ENCODE data around the gene SCYL2.

Gene SCYL2

DNA sequence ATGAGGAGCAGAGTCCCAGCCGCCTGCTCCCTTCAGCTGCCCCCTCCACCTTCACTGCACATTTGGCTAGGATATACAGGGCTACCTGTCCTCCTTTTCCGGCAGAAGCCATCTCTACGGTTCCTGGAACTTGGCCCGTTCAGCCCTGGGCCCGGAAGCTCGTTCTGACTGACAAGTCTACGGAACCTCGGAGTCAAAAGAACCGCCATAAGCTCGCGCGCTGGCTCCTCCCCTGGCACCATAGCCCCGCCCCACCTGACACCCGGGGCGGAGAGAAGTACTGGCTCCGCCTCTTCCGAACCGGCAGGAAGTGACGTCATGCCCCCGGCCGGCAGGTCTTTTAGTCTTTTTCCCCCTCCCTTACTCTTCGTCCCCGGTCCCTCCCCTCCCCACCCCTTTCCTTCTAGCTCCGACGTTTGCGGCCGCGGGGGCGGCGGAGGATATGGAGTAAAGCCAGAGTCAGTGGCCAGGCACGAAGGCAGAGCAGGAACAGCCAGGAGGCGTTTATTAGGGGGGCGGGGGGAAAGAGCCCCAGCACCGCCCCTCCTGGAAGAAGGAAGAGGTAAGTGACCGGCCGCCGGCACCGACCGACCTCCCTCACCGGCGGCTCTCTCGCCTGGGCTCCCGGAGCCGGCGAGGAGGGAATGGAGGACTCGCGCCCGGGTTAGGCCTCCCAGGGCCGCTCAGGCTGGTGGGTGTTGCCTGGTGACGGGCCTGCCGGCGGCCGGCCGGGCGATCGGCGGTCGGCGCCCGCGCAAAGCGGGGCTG, at the start of gene SCYL2, which contains the start of gene DEPDC4 (continued):
- TF ChIP-seq ZNF621 (tag by site-specific recombination; IDR thresholded peaks at IDR 0.05), result no peak
- TF ChIP-seq, protein P1, sequence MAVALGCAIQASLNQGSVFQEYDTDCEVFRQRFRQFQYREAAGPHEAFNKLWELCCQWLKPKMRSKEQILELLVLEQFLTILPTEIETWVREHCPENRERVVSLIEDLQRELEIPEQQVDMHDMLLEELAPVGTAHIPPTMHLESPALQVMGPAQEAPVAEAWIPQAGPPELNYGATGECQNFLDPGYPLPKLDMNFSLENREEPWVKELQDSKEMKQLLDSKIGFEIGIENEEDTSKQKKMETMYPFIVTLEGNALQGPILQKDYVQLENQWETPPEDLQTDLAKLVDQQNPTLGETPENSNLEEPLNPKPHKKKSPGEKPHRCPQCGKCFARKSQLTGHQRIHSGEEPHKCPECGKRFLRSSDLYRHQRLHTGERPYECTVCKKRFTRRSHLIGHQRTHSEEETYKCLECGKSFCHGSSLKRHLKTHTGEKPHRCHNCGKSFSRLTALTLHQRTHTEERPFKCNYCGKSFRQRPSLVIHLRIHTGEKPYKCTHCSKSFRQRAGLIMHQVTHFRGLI (tag by site-specific recombination; IDR thresholded peaks at IDR 0.05), result no peak
- no peak for TF ChIP-seq HOXC10 (CRISPR knock-in tag; IDR thresholded peaks at IDR 0.05)
- TF ChIP-seq KLF9 (tag by site-specific recombination; IDR thresholded peaks at IDR 0.05; ENCODE audit: low read depth), result peak; percentile 59; the same call in 1 of the 2 replicates
- TF ChIP-seq, protein P2, sequence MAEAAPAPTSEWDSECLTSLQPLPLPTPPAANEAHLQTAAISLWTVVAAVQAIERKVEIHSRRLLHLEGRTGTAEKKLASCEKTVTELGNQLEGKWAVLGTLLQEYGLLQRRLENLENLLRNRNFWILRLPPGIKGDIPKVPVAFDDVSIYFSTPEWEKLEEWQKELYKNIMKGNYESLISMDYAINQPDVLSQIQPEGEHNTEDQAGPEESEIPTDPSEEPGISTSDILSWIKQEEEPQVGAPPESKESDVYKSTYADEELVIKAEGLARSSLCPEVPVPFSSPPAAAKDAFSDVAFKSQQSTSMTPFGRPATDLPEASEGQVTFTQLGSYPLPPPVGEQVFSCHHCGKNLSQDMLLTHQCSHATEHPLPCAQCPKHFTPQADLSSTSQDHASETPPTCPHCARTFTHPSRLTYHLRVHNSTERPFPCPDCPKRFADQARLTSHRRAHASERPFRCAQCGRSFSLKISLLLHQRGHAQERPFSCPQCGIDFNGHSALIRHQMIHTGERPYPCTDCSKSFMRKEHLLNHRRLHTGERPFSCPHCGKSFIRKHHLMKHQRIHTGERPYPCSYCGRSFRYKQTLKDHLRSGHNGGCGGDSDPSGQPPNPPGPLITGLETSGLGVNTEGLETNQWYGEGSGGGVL (tag by site-specific recombination; IDR thresholded peaks at IDR 0.05), result peak; percentile 95
- TF ChIP-seq SP2 (tag by site-specific recombination; IDR thresholded peaks at IDR 0.05), result peak; percentile 92
- 0 out of 2 replicates have a peak, but pooled peaks have one; percentile 45 for TF ChIP-seq KLF8 (tag by site-specific recombination; IDR thresholded peaks at IDR 0.05)
- TF ChIP-seq, protein P3, sequence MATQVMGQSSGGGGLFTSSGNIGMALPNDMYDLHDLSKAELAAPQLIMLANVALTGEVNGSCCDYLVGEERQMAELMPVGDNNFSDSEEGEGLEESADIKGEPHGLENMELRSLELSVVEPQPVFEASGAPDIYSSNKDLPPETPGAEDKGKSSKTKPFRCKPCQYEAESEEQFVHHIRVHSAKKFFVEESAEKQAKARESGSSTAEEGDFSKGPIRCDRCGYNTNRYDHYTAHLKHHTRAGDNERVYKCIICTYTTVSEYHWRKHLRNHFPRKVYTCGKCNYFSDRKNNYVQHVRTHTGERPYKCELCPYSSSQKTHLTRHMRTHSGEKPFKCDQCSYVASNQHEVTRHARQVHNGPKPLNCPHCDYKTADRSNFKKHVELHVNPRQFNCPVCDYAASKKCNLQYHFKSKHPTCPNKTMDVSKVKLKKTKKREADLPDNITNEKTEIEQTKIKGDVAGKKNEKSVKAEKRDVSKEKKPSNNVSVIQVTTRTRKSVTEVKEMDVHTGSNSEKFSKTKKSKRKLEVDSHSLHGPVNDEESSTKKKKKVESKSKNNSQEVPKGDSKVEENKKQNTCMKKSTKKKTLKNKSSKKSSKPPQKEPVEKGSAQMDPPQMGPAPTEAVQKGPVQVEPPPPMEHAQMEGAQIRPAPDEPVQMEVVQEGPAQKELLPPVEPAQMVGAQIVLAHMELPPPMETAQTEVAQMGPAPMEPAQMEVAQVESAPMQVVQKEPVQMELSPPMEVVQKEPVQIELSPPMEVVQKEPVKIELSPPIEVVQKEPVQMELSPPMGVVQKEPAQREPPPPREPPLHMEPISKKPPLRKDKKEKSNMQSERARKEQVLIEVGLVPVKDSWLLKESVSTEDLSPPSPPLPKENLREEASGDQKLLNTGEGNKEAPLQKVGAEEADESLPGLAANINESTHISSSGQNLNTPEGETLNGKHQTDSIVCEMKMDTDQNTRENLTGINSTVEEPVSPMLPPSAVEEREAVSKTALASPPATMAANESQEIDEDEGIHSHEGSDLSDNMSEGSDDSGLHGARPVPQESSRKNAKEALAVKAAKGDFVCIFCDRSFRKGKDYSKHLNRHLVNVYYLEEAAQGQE (tag by site-specific recombination; IDR thresholded peaks at IDR 0.05), result no peak
- TF ChIP-seq, protein P4, sequence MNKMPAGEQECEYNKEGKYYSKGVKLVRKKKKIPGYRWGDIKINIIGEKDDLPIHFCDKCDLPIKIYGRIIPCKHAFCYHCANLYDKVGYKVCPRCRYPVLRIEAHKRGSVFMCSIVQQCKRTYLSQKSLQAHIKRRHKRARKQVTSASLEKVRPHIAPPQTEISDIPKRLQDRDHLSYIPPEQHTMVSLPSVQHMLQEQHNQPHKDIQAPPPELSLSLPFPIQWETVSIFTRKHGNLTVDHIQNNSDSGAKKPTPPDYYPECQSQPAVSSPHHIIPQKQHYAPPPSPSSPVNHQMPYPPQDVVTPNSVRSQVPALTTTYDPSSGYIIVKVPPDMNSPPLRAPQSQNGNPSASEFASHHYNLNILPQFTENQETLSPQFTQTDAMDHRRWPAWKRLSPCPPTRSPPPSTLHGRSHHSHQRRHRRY (tag by site-specific recombination; IDR thresholded peaks at IDR 0.05), result no peak
- no peak for TF ChIP-seq KLF1 (tag by site-specific recombination; IDR thresholded peaks at IDR 0.05)
- TF ChIP-seq ZNF391 (tag by site-specific recombination; IDR thresholded peaks at IDR 0.05; ENCODE audit: borderline replicate concordance, low read depth), result no peak
- no peak for TF ChIP-seq TRIM28 (IDR thresholded peaks at IDR 0.05; ENCODE audit: borderline replicate concordance, low read length)
- peak; percentile 77; the same call in 1 of the 2 replicates for TF ChIP-seq ZSCAN30 (tag by site-specific recombination; IDR thresholded peaks at IDR 0.05)
- TF ChIP-seq ZNF423 (tag by site-specific recombination; IDR thresholded peaks at IDR 0.05), result no peak
- TF ChIP-seq ZNF155 (tag by site-specific recombination; IDR thresholded peaks at IDR 0.05), result no peak
- TF ChIP-seq ZNF792 (tag by site-specific recombination; IDR thresholded peaks at IDR 0.05), result no peak
- TF ChIP-seq BCL11B (tag by site-specific recombination; IDR thresholded peaks at IDR 0.05; ENCODE audit: low read depth), result no peak
- TF ChIP-seq, protein P5, sequence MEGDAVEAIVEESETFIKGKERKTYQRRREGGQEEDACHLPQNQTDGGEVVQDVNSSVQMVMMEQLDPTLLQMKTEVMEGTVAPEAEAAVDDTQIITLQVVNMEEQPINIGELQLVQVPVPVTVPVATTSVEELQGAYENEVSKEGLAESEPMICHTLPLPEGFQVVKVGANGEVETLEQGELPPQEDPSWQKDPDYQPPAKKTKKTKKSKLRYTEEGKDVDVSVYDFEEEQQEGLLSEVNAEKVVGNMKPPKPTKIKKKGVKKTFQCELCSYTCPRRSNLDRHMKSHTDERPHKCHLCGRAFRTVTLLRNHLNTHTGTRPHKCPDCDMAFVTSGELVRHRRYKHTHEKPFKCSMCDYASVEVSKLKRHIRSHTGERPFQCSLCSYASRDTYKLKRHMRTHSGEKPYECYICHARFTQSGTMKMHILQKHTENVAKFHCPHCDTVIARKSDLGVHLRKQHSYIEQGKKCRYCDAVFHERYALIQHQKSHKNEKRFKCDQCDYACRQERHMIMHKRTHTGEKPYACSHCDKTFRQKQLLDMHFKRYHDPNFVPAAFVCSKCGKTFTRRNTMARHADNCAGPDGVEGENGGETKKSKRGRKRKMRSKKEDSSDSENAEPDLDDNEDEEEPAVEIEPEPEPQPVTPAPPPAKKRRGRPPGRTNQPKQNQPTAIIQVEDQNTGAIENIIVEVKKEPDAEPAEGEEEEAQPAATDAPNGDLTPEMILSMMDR (tag by site-specific recombination; IDR thresholded peaks at IDR 0.05), result peak; percentile 14; the same call in 1 of the 2 replicates
- TF ChIP-seq, protein P6, sequence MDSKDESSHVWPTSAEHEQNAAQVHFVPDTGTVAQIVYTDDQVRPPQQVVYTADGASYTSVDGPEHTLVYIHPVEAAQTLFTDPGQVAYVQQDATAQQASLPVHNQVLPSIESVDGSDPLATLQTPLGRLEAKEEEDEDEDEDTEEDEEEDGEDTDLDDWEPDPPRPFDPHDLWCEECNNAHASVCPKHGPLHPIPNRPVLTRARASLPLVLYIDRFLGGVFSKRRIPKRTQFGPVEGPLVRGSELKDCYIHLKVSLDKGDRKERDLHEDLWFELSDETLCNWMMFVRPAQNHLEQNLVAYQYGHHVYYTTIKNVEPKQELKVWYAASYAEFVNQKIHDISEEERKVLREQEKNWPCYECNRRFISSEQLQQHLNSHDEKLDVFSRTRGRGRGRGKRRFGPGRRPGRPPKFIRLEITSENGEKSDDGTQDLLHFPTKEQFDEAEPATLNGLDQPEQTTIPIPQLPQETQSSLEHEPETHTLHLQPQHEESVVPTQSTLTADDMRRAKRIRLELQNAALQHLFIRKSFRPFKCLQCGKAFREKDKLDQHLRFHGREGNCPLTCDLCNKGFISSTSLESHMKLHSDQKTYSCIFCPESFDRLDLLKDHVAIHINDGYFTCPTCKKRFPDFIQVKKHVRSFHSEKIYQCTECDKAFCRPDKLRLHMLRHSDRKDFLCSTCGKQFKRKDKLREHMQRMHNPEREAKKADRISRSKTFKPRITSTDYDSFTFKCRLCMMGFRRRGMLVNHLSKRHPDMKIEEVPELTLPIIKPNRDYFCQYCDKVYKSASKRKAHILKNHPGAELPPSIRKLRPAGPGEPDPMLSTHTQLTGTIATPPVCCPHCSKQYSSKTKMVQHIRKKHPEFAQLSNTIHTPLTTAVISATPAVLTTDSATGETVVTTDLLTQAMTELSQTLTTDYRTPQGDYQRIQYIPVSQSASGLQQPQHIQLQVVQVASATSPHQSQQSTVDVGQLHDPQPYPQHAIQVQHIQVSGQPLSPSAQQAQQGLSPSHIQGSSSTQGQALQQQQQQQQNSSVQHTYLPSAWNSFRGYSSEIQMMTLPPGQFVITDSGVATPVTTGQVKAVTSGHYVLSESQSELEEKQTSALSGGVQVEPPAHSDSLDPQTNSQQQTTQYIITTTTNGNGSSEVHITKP (tag by site-specific recombination; IDR thresholded peaks at IDR 0.05), result peak; percentile 91
- peak; percentile 93 for TF ChIP-seq ZNF629 (tag by site-specific recombination; IDR thresholded peaks at IDR 0.05)
- TF ChIP-seq PRDM1 (tag by site-specific recombination; IDR thresholded peaks at IDR 0.05), result no peak
- no peak; the same call in 1 of the 2 replicates for TF ChIP-seq KLF16 (tag by site-specific recombination; IDR thresholded peaks at IDR 0.05)
- peak; percentile 71 for TF ChIP-seq IKZF3 (tag by site-specific recombination; IDR thresholded peaks at IDR 0.05)
- no peak for TF ChIP-seq ZNF404 (tag by site-specific recombination; IDR thresholded peaks at IDR 0.05)
- no peak for TF ChIP-seq ZNF24 (tag by site-specific recombination; IDR thresholded peaks at IDR 0.05)
- peak; percentile 89 for TF ChIP-seq ZNF366 (tag by site-specific recombination; conservative IDR thresholded peaks at IDR 0.05)
- TF ChIP-seq MYNN (tag by site-specific recombination; IDR thresholded peaks at IDR 0.05; ENCODE audit: borderline replicate concordance), result no peak

Measured in HEK293 (cell line).